K562 (cell line): Measurements from ENCODE around the gene USHBP1. TPM values are rescaled to one million over a fixed set of nuclear protein-coding genes. Genes with fewer than 3 reads are reported as not detected.
A peak's percentile ranks its signal among the peaks of the same experiment; 100 is the strongest.

ENCODE experiments used
- AFF4 ChIP-seq: sonication (generic); formaldehyde crosslinking; IDR thresholded peaks from 2 replicates; pipeline ENCODE4 v1.8.0; 2023; ENCODE audit warnings: mild to moderate bottlenecking, missing genetic modification reagents
- ASH1L ChIP-seq: fragments of 450-650 bp; IDR thresholded peaks from 2 replicates; pipeline ENCODE4 v1.6.1; 2018; ENCODE audit warnings: borderline replicate concordance, mild to moderate bottlenecking, low read depth; ENCODE audit not compliant: partially characterized antibody
- BHLHE40 ChIP-seq: IDR thresholded peaks from 2 replicates; pipeline ENCODE4 v1.6.1; 2011; ENCODE audit warnings: low read length, improper control_type of control experiment
- CC2D1A ChIP-seq: fragments of 450-650 bp; IDR thresholded peaks from 2 replicates; pipeline ENCODE4 v1.6.1; 2017; ENCODE audit warnings: mild to moderate bottlenecking
- CHD4 ChIP-seq: fragments of 200-600 bp; sonication (generic); IDR thresholded peaks from 3 replicates; pipeline ENCODE4 v1.6.1; 2012; ENCODE audit warnings: low read depth, mild to moderate bottlenecking, mixed read lengths, low read length, inconsistent platforms; ENCODE audit not compliant: insufficient read depth, insufficient replicate concordance, poor library complexity, severe bottlenecking
- HNRNPLL ChIP-seq: fragments of 200-400 bp; formaldehyde crosslinking; IDR thresholded peaks from 2 replicates; pipeline ENCODE4 v1.6.1; 2017; ENCODE audit warnings: low read length, low read depth, mild to moderate bottlenecking; ENCODE audit not compliant: poor library complexity, severe bottlenecking
- MCM2 ChIP-seq: fragments of 450-650 bp; IDR thresholded peaks from 2 replicates; pipeline ENCODE4 v1.6.1; 2017; ENCODE audit warnings: low read depth, mild to moderate bottlenecking
- NCOA1 ChIP-seq: fragments of 450-650 bp; IDR thresholded peaks from 2 replicates; pipeline ENCODE4 v1.6.1; 2016; ENCODE audit warnings: low read depth
- NFXL1 ChIP-seq: fragments of 450-650 bp; formaldehyde crosslinking; IDR thresholded peaks from 2 replicates; pipeline ENCODE4 v1.4.0; 2021; ENCODE audit warnings: mild to moderate bottlenecking
- NFYB ChIP-seq: IDR thresholded peaks from 2 replicates; pipeline ENCODE4 v1.6.1; 2011; ENCODE audit warnings: mild to moderate bottlenecking, moderate library complexity; ENCODE audit not compliant: insufficient read length; ENCODE audit errors: extremely low read depth
- POU5F1 ChIP-seq: fragments of 150-350 bp; IDR thresholded peaks from 2 replicates; pipeline ENCODE4 v1.6.1; 2014; ENCODE audit warnings: borderline replicate concordance, low read length, low read depth, mild to moderate bottlenecking; ENCODE audit not compliant: partially characterized antibody
- SMAD3 ChIP-seq: fragments of 450-650 bp; formaldehyde crosslinking; conservative IDR thresholded peaks from 2 replicates; pipeline ENCODE4 v1.4.0; 2020; ENCODE audit warnings: mild to moderate bottlenecking
- U2AF1 ChIP-seq: fragments of 200-400 bp; formaldehyde crosslinking; optimal IDR thresholded peaks from 2 replicates; pipeline ENCODE3; 2017; ENCODE audit warnings: mild to moderate bottlenecking, low read depth, low read length, moderate library complexity
- ZNF311 ChIP-seq: fragments of 250-450 bp; sonication (Bioruptor Pico); IDR thresholded peaks from 2 replicates; pipeline ENCODE4 v1.4.0; 2020; ENCODE audit warnings: mild to moderate bottlenecking, moderate library complexity
- ZNF77 ChIP-seq: fragments of 250-450 bp; sonication (Bioruptor Pico); IDR thresholded peaks from 2 replicates; pipeline ENCODE4 v1.5.0; 2020
- polyA plus RNA-seq, 8 experiments: library from polyadenylated mRNA; depleted of rRNA in 4 of 8; stranded (reverse) in 5 of 8; unstranded in 3 of 8; fragments of >200 nt; fragmentation: Nextera tagmentation in 2 of 8; fragmentation: Illumina TruSeq in 1 of 8; extraction: Ambion mirVana in 2 of 8; extraction: Trizol in 1 of 8; gene quantifications; 2 replicates each; pipeline versions ENCODE4 v1.2.1 to v1.2.3, GENCODE V29; 2011 to 2014; ENCODE audit warnings: inconsistent platforms in 1 of 8, missing spikeins in 1 of 8
- total RNA-seq, 7 experiments: library from RNA; depleted of rRNA in 6 of 7; stranded (reverse); fragments of >200 nt in 6 of 7; fragmentation: Illumina TruSeq in 2 of 7; extraction: Trizol in 2 of 7; gene quantifications; 2 replicates each; pipeline versions ENCODE4 v1.2.1 to v1.2.3, GENCODE V29; 2011 to 2021; ENCODE audit warnings: low replicate concordance in 1 of 7
- TF ChIP-seq, protein P1 (sequence below): IDR thresholded peaks from 3 replicates; pipeline ENCODE4 v1.6.1; 2011; ENCODE audit warnings: borderline replicate concordance, mild to moderate bottlenecking, moderate library complexity; ENCODE audit not compliant: insufficient read length; ENCODE audit errors: extremely low read depth
- TF ChIP-seq, protein P2 (sequence below): sonication (generic); formaldehyde crosslinking; IDR thresholded peaks from 2 replicates; pipeline ENCODE4 v1.8.0; 2022; ENCODE audit warnings: missing genetic modification reagents, mild to moderate bottlenecking, borderline replicate concordance
- TF ChIP-seq, protein P3 (sequence below): fragments of 250-450 bp; sonication (Bioruptor Pico); IDR thresholded peaks from 2 replicates; pipeline ENCODE4 v1.8.0; 2022; ENCODE audit warnings: inconsistent platforms, mild to moderate bottlenecking, moderate library complexity, borderline replicate concordance

The USHBP1 gene
- total and polyA plus RNA-seq, 9 of the 15 experiments (the other 6 are each of a cell fraction or from before 2014, with no cell fraction given) = 0.03 to 0.10 (median 0.05) TPM; not detected in 5

DNA sequence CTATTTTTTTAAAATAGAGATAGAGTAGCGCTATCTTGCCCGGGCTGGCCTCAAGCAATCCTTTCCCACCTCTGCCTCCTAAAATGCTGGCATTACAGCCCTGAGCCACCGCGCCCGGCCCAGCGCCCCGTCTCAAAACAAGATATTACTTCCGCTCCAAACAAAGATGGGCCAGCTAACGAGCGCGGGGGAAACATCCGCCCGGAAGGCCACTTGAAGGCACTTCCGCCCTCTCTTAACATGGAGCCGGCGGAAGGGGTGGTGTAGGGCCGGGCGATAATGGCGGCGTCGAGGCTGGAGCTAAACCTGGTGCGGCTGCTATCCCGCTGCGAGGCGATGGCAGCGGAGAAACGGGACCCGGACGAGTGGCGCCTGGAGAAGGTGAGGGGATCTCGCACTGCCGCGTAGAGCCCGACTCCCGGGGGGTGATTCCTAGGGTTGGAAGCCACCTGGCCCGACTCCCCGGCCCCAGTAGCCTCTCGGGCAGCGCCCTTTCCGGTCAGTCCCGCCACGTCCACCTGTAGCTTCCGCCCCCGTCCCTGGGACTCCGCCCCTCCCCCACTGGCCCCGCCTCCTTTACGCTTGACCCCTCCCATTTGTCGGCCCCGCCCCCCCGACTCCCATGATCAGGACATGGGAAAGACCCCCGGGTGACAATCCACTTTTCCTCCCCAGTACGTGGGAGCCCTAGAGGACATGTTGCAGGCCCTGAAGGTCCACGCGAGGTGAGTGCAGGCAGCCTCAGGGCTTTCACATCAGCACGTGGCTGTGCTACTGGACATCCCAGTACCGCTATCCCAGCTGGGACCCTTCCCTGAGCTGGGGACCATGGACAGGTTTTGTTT, 49.2 kb downstream of the USHBP1 start, which contains the start of gene USE1 (continued):
- no peak for TF ChIP-seq CHD4
- TF ChIP-seq BHLHE40 = peak; percentile 36; the same call in 1 of the 2 replicates
- TF ChIP-seq ZNF77 (CRISPR knock-in tag) = no peak
- no peak for TF ChIP-seq HNRNPLL
- peak; percentile 40; the same call in 1 of the 2 replicates for TF ChIP-seq CC2D1A
- TF ChIP-seq AFF4 (CRISPR knock-in tag) = 0 out of 2 replicates have a peak, but pooled peaks have one; percentile 43
- peak; percentile 21; the same call in 1 of the 2 replicates for TF ChIP-seq SMAD3 (CRISPR knock-in tag)
- TF ChIP-seq, protein P1, sequence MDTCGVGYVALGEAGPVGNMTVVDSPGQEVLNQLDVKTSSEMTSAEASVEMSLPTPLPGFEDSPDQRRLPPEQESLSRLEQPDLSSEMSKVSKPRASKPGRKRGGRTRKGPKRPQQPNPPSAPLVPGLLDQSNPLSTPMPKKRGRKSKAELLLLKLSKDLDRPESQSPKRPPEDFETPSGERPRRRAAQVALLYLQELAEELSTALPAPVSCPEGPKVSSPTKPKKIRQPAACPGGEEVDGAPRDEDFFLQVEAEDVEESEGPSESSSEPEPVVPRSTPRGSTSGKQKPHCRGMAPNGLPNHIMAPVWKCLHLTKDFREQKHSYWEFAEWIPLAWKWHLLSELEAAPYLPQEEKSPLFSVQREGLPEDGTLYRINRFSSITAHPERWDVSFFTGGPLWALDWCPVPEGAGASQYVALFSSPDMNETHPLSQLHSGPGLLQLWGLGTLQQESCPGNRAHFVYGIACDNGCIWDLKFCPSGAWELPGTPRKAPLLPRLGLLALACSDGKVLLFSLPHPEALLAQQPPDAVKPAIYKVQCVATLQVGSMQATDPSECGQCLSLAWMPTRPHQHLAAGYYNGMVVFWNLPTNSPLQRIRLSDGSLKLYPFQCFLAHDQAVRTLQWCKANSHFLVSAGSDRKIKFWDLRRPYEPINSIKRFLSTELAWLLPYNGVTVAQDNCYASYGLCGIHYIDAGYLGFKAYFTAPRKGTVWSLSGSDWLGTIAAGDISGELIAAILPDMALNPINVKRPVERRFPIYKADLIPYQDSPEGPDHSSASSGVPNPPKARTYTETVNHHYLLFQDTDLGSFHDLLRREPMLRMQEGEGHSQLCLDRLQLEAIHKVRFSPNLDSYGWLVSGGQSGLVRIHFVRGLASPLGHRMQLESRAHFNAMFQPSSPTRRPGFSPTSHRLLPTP = no peak
- TF ChIP-seq, protein P2, sequence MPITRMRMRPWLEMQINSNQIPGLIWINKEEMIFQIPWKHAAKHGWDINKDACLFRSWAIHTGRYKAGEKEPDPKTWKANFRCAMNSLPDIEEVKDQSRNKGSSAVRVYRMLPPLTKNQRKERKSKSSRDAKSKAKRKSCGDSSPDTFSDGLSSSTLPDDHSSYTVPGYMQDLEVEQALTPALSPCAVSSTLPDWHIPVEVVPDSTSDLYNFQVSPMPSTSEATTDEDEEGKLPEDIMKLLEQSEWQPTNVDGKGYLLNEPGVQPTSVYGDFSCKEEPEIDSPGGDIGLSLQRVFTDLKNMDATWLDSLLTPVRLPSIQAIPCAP = no peak
- no peak for TF ChIP-seq NFXL1
- TF ChIP-seq ZNF311 (CRISPR knock-in tag) = no peak
- TF ChIP-seq, protein P3, sequence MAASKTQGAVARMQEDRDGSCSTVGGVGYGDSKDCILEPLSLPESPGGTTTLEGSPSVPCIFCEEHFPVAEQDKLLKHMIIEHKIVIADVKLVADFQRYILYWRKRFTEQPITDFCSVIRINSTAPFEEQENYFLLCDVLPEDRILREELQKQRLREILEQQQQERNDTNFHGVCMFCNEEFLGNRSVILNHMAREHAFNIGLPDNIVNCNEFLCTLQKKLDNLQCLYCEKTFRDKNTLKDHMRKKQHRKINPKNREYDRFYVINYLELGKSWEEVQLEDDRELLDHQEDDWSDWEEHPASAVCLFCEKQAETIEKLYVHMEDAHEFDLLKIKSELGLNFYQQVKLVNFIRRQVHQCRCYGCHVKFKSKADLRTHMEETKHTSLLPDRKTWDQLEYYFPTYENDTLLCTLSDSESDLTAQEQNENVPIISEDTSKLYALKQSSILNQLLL (CRISPR knock-in tag) = no peak
- TF ChIP-seq ASH1L = peak; percentile 69
- peak; percentile 92 for TF ChIP-seq NCOA1
- TF ChIP-seq NFYB = no peak
- no peak for TF ChIP-seq MCM2
- TF ChIP-seq U2AF1 = no peak
- peak; percentile 48 for TF ChIP-seq POU5F1
